Fibroblast of villous mesenchyme (primary cell): ENCODE measurements around the gene HPCA. TPM values are rescaled to one million over a fixed set of nuclear protein-coding genes. Genes with fewer than 3 reads are reported as not detected.

Source experiments
- DNase-seq: peaks from one replicate; pipeline ENCODE4 v3.0.0-alpha.2; 2010; ENCODE audit warnings: low read depth
- H3K4me3 ChIP-seq: 2 replicates; pipeline ENCODE4 v1.5.1; 2011; ENCODE audit warnings: low read depth, mild to moderate bottlenecking, low read length
- CTCF ChIP-seq: IDR thresholded peaks from 2 replicates; pipeline ENCODE4 v1.5.1; 2012; ENCODE audit warnings: low read depth, mild to moderate bottlenecking, low read length; ENCODE audit not compliant: insufficient read depth
- total RNA-seq: library from RNA; depleted of rRNA; stranded (reverse); fragments of >200 nt; gene quantifications from 2 replicates; pipeline ENCODE4 v1.2.3, GENCODE V29; 2012

HPCA gene
- total RNA-seq: not detected in 2 replicates

- peak; percentile 71 for TF ChIP-seq CTCF
- H3K4me3 ChIP-seq: no peak within 1 kb of the TSS
- peak; percentile 67 for DNase-seq
Measured at GRCh38 chr1:32886004-32886827, at the start of gene HPCA. Gene HPCA (plus strand): TSS chr1:32886491. CDS start chr1:32888899, 2,408 bp downstream.

GRCh38 chr1:32848354-32849063 is 37.8 kb upstream of the HPCA start:
- TF ChIP-seq CTCF: no peak
- no peak overlapping the region for H3K4me3 ChIP-seq
- no peak for DNase-seq

- no peak for TF ChIP-seq CTCF
- no peak overlapping the region for H3K4me3 ChIP-seq
- no peak for DNase-seq
Measured at GRCh38 chr1:32855861-32856617, 30.3 kb upstream of the HPCA start.

- H3K4me3 ChIP-seq: no peak overlapping the region
- DNase-seq: no peak
- no peak for TF ChIP-seq CTCF
Measured at GRCh38 chr1:32858136-32858535, 28.2 kb upstream of the HPCA start.

- DNase-seq: no peak
- TF ChIP-seq CTCF: no peak
- no peak overlapping the region for H3K4me3 ChIP-seq
Measured at GRCh38 chr1:32858791-32859190, 27.5 kb upstream of the HPCA start.

- no peak for TF ChIP-seq CTCF
- no peak overlapping the region for H3K4me3 ChIP-seq
- DNase-seq: no peak
Measured at GRCh38 chr1:32859915-32860314, 26.4 kb upstream of the HPCA start.
